GM10248 (cell line): ENCODE measurements around the gene CNTNAP2.

Experiments used
- CTCF ChIA-PET: fragments of 300-600 bp; sonication (Branson Sonifier 250); formaldehyde crosslinking; extraction: SDS; loops from one replicate; lab custom pipeline; 2021; ENCODE audit warnings: antibody characterized with exemption; lab: Yijun Ruan, JAX
- POLR2A ChIA-PET: fragments of 350-650 bp; sonication (Branson Sonifier 250); formaldehyde crosslinking; extraction: SDS; loops from one replicate; lab custom pipeline; 2020; ENCODE audit warnings: antibody characterized with exemption; lab: Yijun Ruan, JAX
- DNase-seq: peaks from one replicate; pipeline ENCODE4 v3.0.0; 2012; ENCODE audit errors: extremely low spot score
- TF ChIP-seq, protein P1 (sequence below): IDR thresholded peaks from 2 replicates; pipeline ENCODE4 v1.5.1; 2012; ENCODE audit warnings: mild to moderate bottlenecking, low read depth; ENCODE audit errors: extremely low read depth, missing control alignments, control extremely low read depth

Gene CNTNAP2

DNA sequence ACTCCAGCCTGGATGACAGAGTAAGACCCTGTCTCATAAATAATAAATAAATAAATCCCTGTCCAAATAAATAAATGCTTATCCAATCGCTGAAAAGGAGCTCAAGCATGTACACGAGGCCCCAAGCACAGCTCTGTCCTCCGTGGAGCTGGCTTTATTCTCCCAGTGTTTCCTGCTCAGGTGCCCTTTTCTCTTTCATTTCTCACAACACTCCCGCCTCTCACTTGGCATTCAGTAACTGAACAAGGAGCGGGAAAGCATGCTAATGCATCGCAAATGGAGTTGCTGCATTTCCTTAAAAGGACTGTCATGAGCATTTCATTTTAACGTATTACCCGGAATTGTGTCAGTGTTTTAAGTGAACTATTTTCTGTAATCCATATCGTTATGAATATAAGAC lies 2263.1 kb downstream of the CNTNAP2 start:
- ChIA-PET CTCF (no interaction called here), POLR2A (no interaction called here)
- no peak for DNase-seq
- TF ChIP-seq, protein P1, sequence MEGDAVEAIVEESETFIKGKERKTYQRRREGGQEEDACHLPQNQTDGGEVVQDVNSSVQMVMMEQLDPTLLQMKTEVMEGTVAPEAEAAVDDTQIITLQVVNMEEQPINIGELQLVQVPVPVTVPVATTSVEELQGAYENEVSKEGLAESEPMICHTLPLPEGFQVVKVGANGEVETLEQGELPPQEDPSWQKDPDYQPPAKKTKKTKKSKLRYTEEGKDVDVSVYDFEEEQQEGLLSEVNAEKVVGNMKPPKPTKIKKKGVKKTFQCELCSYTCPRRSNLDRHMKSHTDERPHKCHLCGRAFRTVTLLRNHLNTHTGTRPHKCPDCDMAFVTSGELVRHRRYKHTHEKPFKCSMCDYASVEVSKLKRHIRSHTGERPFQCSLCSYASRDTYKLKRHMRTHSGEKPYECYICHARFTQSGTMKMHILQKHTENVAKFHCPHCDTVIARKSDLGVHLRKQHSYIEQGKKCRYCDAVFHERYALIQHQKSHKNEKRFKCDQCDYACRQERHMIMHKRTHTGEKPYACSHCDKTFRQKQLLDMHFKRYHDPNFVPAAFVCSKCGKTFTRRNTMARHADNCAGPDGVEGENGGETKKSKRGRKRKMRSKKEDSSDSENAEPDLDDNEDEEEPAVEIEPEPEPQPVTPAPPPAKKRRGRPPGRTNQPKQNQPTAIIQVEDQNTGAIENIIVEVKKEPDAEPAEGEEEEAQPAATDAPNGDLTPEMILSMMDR = no peak

- DNase-seq = no peak
- TF ChIP-seq, protein P1 = no peak
- ChIA-PET POLR2A (no interaction called here), CTCF (interaction anchor here (1.3 kb wide), 1 partner anchor 9 kb away, joined by 3 read pairs; no protein-coding TSS in a partner anchor)
Observed at GRCh38 chr7:148380596-148381419, 2264.2 kb downstream of the CNTNAP2 start.

DNA sequence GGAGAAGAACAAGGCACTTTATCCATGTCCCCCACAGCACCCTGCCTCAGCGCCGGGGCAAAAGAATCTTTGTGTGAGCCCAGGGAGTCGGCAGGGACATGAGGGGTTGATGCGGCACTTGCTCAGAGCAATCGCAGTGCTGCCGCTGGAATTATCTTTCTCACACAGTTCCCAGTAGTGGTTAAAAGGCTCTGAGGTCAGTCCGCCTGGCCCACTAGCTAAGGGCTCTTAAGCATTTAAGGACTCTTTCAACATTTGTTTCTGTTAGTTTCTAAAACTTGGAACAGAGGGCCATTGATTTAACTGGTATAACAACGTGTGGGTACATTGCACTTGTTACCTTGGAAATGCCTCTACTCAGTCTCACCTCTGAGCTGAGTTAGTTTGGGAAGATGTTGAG lies 2266.0 kb downstream of the CNTNAP2 start:
- TF ChIP-seq, protein P1 = no peak
- DNase-seq = no peak
- ChIA-PET CTCF (interaction anchor here (0.8 to 1.5 kb wide), 2 partner anchors 9 to 11 kb away, joined by 3 to 4 read pairs; no protein-coding TSS in a partner anchor), POLR2A (no interaction called here)

DNA sequence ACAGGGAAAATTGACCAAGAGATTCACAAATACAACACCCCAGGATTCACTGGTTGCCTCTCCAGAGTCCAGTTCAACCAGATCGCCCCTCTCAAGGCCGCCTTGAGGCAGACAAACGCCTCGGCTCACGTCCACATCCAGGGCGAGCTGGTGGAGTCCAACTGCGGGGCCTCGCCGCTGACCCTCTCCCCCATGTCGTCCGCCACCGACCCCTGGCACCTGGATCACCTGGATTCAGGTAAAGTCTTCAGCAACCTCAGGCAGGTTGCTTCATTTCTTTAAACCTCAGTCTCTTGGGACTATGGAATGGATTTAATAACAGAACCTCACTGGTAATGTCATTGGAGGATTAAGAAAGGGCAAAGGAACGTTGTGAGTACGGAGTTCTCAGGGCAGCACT lies 2267.1 kb downstream of the CNTNAP2 start:
- CTCF ChIA-PET = interaction anchor here (1.0 to 1.5 kb wide), 2 partner anchors 11 to 12 kb away, joined by 3 to 4 read pairs; no protein-coding TSS in a partner anchor
- TF ChIP-seq, protein P1 = no peak
- POLR2A ChIA-PET = no interaction called here

DNA sequence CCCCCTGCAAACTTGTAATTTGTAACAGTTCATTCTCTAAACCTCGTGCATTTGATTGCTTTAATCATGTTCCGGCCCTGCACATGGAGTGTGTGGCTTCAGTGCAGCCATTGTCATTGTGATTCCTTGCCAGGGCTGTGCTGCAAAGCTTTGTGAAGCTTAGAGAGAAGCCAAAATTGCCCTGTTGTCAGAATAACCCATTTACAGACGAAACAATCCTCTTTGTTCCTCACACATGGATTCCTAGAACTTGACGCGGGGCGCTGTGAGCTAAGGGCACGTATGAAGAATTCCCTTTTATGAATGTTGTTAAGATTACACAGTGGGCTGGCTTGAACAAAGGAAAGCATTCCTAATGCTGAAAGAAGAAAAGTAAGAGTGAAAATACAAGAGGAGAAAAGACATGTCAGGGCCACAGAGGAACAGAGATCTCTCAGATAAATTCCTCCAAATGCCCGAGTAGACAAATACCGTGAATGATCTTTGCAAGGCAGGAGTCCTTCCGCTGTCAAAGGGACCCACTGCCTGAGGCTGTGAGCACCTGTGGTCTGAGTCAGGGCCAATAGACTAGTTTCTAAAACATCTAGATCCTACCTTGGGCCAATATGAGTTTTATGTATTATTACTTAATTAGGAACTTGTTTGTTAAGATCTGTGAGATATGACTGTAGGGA lies 2268.5 kb downstream of the CNTNAP2 start:
- CTCF ChIA-PET = no interaction called here
- DNase-seq = no peak
- TF ChIP-seq, protein P1 = no peak
- POLR2A ChIA-PET = no interaction called here

More for the DNA sequence above, 2267.1 kb downstream of the CNTNAP2 start:
- no peak for DNase-seq

DNA sequence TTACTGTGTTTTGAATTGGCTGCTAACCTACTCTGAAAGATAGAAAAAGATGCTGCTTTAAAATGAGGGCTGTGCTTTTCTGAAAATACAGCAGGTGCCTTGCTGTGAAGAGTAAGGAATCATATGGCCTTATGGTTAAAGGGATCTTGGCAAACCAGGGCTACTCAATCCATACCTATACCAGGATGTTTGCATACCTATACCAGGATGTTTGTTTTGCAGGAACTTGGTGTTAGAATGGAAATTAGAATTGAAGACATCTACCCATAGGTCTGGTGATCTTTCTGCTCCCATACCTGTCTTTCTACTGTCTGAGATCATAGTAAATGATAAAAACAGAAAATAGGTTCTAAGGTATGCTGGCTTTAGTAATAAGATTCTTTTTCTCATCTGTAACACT lies 2273.8 kb downstream of the CNTNAP2 start:
- TF ChIP-seq, protein P1 = no peak
- no peak for DNase-seq
- ChIA-PET CTCF (no interaction called here), POLR2A (no interaction called here)
